CD4-positive, alpha-beta memory T cell (primary cell): Measurements from ENCODE around the gene TCEAL5. TPM values are rescaled to one million over a fixed set of nuclear protein-coding genes. Genes with fewer than 3 reads are reported as not detected.

Experiments
- CTCF ChIA-PET: fragments of 350-600 bp; sonication (Branson Sonifier 250); formaldehyde crosslinking; loops from one replicate; lab custom pipeline; 2021; ENCODE audit warnings: inconsistent platforms; ENCODE audit not compliant: partially characterized antibody; lab: Charles Lee
- POLR2A ChIA-PET: fragments of 350-600 bp; sonication (Branson Sonifier 250); formaldehyde crosslinking; loops from one replicate; lab custom pipeline; 2021; ENCODE audit not compliant: partially characterized antibody; lab: Charles Lee
- DNase-seq, 5 donors: peaks; one replicate each; pipeline versions ENCODE4 v3.0.0 to v3.0.0-alpha.2; 2020 to 2022; ENCODE audit warnings: mixed read lengths in 1 of 5
- H3K27ac ChIP-seq: one replicate; pipeline ENCODE4 v1.7.0; 2013; ENCODE audit warnings: low read depth, low read length
- H3K27me3 ChIP-seq: 2 replicates; pipeline ENCODE4 v1.7.0; 2013; ENCODE audit warnings: mild to moderate bottlenecking, low read length, moderate library complexity; ENCODE audit not compliant: insufficient read depth
- H3K36me3 ChIP-seq: 2 replicates; pipeline ENCODE4 v1.7.0; 2013; ENCODE audit warnings: mild to moderate bottlenecking, low read length, moderate library complexity; ENCODE audit not compliant: insufficient read depth
- H3K4me1 ChIP-seq: 2 replicates; pipeline ENCODE4 v1.7.0; 2013; ENCODE audit warnings: mild to moderate bottlenecking, low read length, moderate library complexity; ENCODE audit not compliant: insufficient read depth
- H3K4me3 ChIP-seq, 2 donors: one replicate each; pipeline ENCODE4 v1.7.0; 2013; ENCODE audit warnings: low read length in 2 of 2, mild to moderate bottlenecking in 1 of 2
- H3K9me3 ChIP-seq, 2 donors: one replicate each; pipeline ENCODE4 v1.7.0; 2013; ENCODE audit warnings: low read length in 2 of 2, control low read depth in 1 of 2; ENCODE audit not compliant: control insufficient read depth in 1 of 2
- H3K27ac Mint-ChIP-seq, 7 donors: one replicate each; pipeline ENCODE4 v1.8.0; 2020 to 2021; ENCODE audit warnings: mixed read lengths in 7 of 7, mild to moderate bottlenecking in 6 of 7, inconsistent platforms in 3 of 7, moderate library complexity in 3 of 7
- H3K27me3 Mint-ChIP-seq, 2 donors: one replicate each; pipeline ENCODE4 v1.8.0; 2020 to 2021; ENCODE audit warnings: mixed read lengths in 2 of 2
- H3K36me3 Mint-ChIP-seq, 2 donors: one replicate each; pipeline ENCODE4 v1.8.0; 2020 to 2021; ENCODE audit warnings: mixed read lengths in 2 of 2, inconsistent platforms in 1 of 2, mild to moderate bottlenecking in 1 of 2
- H3K4me1 Mint-ChIP-seq, 4 donors: one replicate each; pipeline ENCODE4 v1.8.0; 2020 to 2021; ENCODE audit warnings: mixed read lengths in 4 of 4, mild to moderate bottlenecking in 1 of 4
- H3K4me3 Mint-ChIP-seq, 8 donors: one replicate each; pipeline ENCODE4 v1.8.0; 2020 to 2021; ENCODE audit warnings: mixed read lengths in 8 of 8, mild to moderate bottlenecking in 7 of 8, moderate library complexity in 6 of 8, inconsistent platforms in 3 of 8
- H3K9me3 Mint-ChIP-seq, 8 donors: one replicate each; pipeline ENCODE4 v1.8.0; 2020 to 2021; ENCODE audit warnings: mixed read lengths in 8 of 8, mild to moderate bottlenecking in 5 of 8, inconsistent platforms in 3 of 8, moderate library complexity in 1 of 8
- intact Hi-C: fragments of 100-400 bp; cut with micrococcal nuclease; formaldehyde crosslinking; loops from one replicate; pipeline ENCODE4 v1.15.1; 2023
- polyA plus RNA-seq, 2 donors: library from polyadenylated mRNA; unstranded; fragments of 300-500 nt; fragmentation: Illumina TruSeq; gene quantifications; one replicate each; pipeline ENCODE4 v1.2.3, GENCODE V29; 2021
- total RNA-seq, 2 experiments: library from RNA; stranded (reverse); gene quantifications; one replicate each; pipeline ENCODE4 v1.2.3, GENCODE V29; 2021

Gene TCEAL5
- total and polyA plus RNA-seq, 4 experiments from 2014 or later: not detected

DNA sequence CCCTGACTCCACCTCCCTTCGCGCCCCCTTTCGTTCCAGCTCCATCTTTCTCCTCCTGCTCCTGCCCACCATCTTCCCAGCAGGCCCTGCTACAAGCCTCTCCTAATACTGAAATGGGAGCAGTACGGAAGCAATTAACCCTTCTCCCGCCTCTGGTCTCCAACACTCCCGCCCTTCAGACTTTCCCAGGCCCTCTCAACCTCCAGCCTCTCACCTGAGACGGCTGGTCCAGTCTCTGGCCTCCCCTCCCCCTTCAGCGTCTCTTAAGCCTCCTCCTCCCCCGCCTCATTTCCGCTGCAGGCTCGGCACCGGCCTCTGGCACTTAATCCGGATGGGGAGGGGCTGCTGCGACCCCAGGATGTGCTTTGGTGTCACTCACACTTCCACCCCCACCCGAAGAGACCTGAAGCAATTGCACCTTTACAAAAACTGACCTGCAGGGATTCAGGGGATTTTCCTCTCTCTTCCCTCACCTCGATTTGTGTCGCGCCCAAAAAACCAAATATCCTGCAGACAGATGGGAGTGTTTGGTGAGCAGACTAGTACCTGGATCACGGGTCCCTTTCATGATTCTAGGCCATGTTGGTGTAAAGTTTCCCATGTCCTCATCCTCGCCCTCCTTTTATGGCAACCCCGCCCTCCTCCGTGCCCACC lies 22.3 kb downstream of the TCEAL5 start:
- Histone ChIP-seq H3K36me3 (no peaks in the 10 kb centered on the region), H3K4me3 (peak overlapping the region; percentile 47 to 83), H3K27ac (peak overlapping the region; percentile 73), H3K9me3 (no peaks in the 10 kb centered on the region), H3K27me3 (no peaks in the 10 kb centered on the region), H3K4me1 (peaks cover 9% of the 10 kb centered on the region)
- Mint-ChIP-seq H3K4me1 (peaks cover 13 to 38% (median 18%) of the 10 kb centered on the region in 4 donors), H3K36me3 (peaks cover 0 to 10% of the 10 kb centered on the region in 2 donors), H3K4me3 (peak overlapping the region; percentile 90 to 97 (median 96)), H3K9me3 (peaks cover 0 to 2% (median 0%) of the 10 kb centered on the region in 8 donors), H3K27ac (peak overlapping the region; percentile 91 to 97 (median 95)), H3K27me3 (no peaks in the 10 kb centered on the region)
- POLR2A ChIA-PET: interaction anchor here (2.0 kb wide), 1 partner anchor 39 kb away, joined by 10 read pairs; the partner anchor contains the start of gene BEX4
- peak; percentile 10 to 51 (median 17) for DNase-seq
- CTCF ChIA-PET: interaction anchor here (1.2 to 3.9 kb wide), 3 partner anchors 24 to 43 kb away, joined by 3 to 15 read pairs (median 5); no protein-coding TSS in a partner anchor
- intact Hi-C loops: loop anchor here (2.0 kb wide), 2 partner anchors 39 to 57 kb away; partner anchors contain the start of genes BEX2 and BEX4

DNA sequence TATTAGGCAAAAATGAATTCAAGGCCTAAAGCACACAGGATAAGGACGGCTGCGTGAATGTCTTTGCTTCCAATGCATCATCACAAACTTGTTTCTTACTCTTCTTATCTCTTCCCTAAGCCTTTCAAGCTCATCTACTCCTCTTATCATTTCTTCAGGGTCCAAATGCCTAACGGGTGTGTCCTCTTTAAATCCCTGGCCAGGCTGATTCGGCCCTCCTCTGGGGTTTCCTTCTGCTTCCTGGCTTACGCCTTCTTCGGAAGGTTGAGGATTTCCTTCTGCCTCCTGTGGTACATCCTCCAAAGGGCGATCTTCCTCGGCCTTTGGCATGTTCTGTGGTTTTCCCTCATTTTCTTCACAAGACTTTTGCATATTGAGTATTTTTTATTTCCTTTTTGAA lies 22.9 kb downstream of the TCEAL5 start:
- peak overlapping the region; percentile 73 for H3K27ac ChIP-seq
- peaks cover 0 to 2% (median 0%) of the 10 kb centered on the region in 8 donors for H3K9me3 Mint-ChIP-seq
- no peaks in the 10 kb centered on the region for H3K27me3 ChIP-seq
- no peaks in the 10 kb centered on the region for H3K27me3 Mint-ChIP-seq
- H3K27ac Mint-ChIP-seq: peak overlapping the region; percentile 91 to 97 (median 95)
- no peaks in the 10 kb centered on the region for H3K36me3 ChIP-seq
- H3K4me1 ChIP-seq: peaks cover 9% of the 10 kb centered on the region
- ChIA-PET CTCF (interaction anchor here (1.2 to 3.9 kb wide), 3 partner anchors 24 to 236 kb away, joined by 3 to 15 read pairs (median 5); no protein-coding TSS in a partner anchor), POLR2A (interaction anchor here (0.9 to 2.0 kb wide), 2 partner anchors 39 to 43 kb away, joined by 3 to 10 read pairs; partner anchors contain the start of gene BEX4)
- peaks cover 14 to 38% (median 19%) of the 10 kb centered on the region in 4 donors for H3K4me1 Mint-ChIP-seq
- no peak for DNase-seq
- no peaks in the 10 kb centered on the region for H3K9me3 ChIP-seq
- peak overlapping the region in 1 of 2 donors; percentile 83 for H3K4me3 ChIP-seq
- peak overlapping the region; percentile 90 to 97 (median 96) for H3K4me3 Mint-ChIP-seq
- peaks cover 0 to 10% of the 10 kb centered on the region in 2 donors for H3K36me3 Mint-ChIP-seq
- intact Hi-C loops: loop anchor here (2.0 kb wide), 2 partner anchors 39 to 57 kb away; partner anchors contain the start of genes BEX2 and BEX4

GRCh38 chrX:103250977-103251376 lies 25.6 kb downstream of the TCEAL5 start:
- Mint-ChIP-seq H3K4me3 (no peak overlapping the region), H3K27ac (no peak overlapping the region), H3K36me3 (peaks cover 0 to 10% of the 10 kb centered on the region in 2 donors), H3K4me1 (peaks cover 14 to 38% (median 19%) of the 10 kb centered on the region in 4 donors), H3K9me3 (peaks cover 0 to 2% (median 0%) of the 10 kb centered on the region in 8 donors), H3K27me3 (no peaks in the 10 kb centered on the region)
- DNase-seq: no peak
- H3K4me3 ChIP-seq: no peak overlapping the region
- no peaks in the 10 kb centered on the region for H3K36me3 ChIP-seq
- ChIA-PET POLR2A (no interaction called here), CTCF (interaction anchor here (3.9 kb wide), 1 partner anchor 40 kb away, joined by 15 read pairs; no protein-coding TSS in a partner anchor)
- no peak overlapping the region for H3K27ac ChIP-seq
- peaks cover 9% of the 10 kb centered on the region for H3K4me1 ChIP-seq
- no peaks in the 10 kb centered on the region for H3K9me3 ChIP-seq
- intact Hi-C loops: no loop called here
- H3K27me3 ChIP-seq: no peaks in the 10 kb centered on the region

DNA sequence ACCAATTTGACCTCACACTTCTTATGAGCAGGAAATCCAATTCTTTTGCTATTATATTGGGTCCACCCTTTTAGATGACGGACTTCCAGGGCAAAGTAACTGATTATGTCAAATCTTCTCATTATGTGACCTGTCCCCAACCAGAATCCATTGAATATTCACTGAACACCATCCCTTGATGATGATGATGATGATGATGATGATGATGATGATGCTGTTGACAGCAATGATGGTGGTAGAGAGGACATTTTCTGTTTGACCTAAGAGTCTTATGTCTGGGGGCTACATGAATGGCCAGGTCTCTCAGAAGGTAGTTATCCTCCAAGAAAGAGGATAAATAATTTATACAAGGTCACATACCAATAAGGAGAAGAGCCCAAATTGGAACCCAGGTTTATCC lies 26.7 kb downstream of the TCEAL5 start:
- peak overlapping the region in 2 of 7 donors; percentile 22 to 51 for H3K27ac Mint-ChIP-seq
- H3K4me1 ChIP-seq: peaks cover 9% of the 10 kb centered on the region
- H3K27me3 ChIP-seq: no peaks in the 10 kb centered on the region
- no peak overlapping the region for H3K27ac ChIP-seq
- no peaks in the 10 kb centered on the region for H3K9me3 ChIP-seq
- peaks cover 0 to 8% of the 10 kb centered on the region in 2 donors for H3K36me3 Mint-ChIP-seq
- H3K4me1 Mint-ChIP-seq: peaks cover 8 to 27% (median 14%) of the 10 kb centered on the region in 4 donors
- no peak overlapping the region for H3K4me3 Mint-ChIP-seq
- intact Hi-C loops: loop anchor here (2.0 kb wide), 1 partner anchor 299 kb away; no protein-coding TSS in a partner anchor
- H3K9me3 Mint-ChIP-seq: peaks cover 0 to 2% (median 0%) of the 10 kb centered on the region in 8 donors
- CTCF ChIA-PET: interaction anchor here (1.4 to 1.9 kb wide), 2 partner anchors 19 to 39 kb away, joined by 3 to 5 read pairs; no protein-coding TSS in a partner anchor
- no peaks in the 10 kb centered on the region for H3K36me3 ChIP-seq
- no peak overlapping the region for H3K4me3 ChIP-seq
- POLR2A ChIA-PET: no interaction called here
- DNase-seq: no peak
- no peaks in the 10 kb centered on the region for H3K27me3 Mint-ChIP-seq

- peaks cover 0 to 1% of the 10 kb centered on the region in 2 donors for H3K36me3 Mint-ChIP-seq
- no peak overlapping the region for H3K4me3 Mint-ChIP-seq
- peak in 3 of 5 donors; percentile 10 to 19 (median 11) for DNase-seq
- Histone ChIP-seq H3K4me1 (peaks cover 4% of the 10 kb centered on the region), H3K4me3 (no peak overlapping the region), H3K27ac (no peak overlapping the region), H3K36me3 (no peaks in the 10 kb centered on the region), H3K9me3 (no peaks in the 10 kb centered on the region), H3K27me3 (no peaks in the 10 kb centered on the region)
- intact Hi-C loops: loop anchor here (1.0 to 2.0 kb wide), 3 partner anchors 37 to 298 kb away; no protein-coding TSS in a partner anchor
- H3K9me3 Mint-ChIP-seq: peaks cover 0 to 2% (median 0%) of the 10 kb centered on the region in 8 donors
- ChIA-PET CTCF (interaction anchor here (0.9 to 1.9 kb wide), 6 partner anchors 10 to 297 kb away, joined by 3 to 7 read pairs (median 4); no protein-coding TSS in a partner anchor), POLR2A (no interaction called here)
- H3K27ac Mint-ChIP-seq: no peak overlapping the region
- H3K27me3 Mint-ChIP-seq: no peaks in the 10 kb centered on the region
- H3K4me1 Mint-ChIP-seq: peaks cover 2 to 16% (median 6%) of the 10 kb centered on the region in 4 donors
These were observed 28.0 kb downstream of the TCEAL5 start for GRCh38 chrX:103248553-103248952.

DNA sequence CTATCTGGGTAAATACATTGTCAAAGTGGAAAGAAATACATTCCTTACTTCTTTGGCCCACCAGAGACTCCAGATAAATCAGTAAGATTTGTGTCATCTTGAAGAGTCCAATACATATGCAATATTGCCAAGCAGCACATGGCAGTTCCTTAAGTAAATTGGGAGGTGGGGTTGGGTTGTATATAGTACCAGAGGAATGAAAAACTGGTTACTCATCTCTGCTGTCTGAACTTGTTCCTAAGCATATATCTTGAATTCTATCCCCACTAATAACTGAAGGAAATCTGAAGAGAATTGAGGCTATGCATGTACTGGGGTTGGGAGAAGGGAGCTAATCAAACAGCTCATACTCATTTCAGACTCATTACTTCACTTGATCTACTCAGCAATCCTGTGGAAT lies 36.4 kb downstream of the TCEAL5 start:
- no peaks in the 10 kb centered on the region for H3K9me3 Mint-ChIP-seq
- intact Hi-C loops: no loop called here

GRCh38 chrX:103236296-103236695 lies 40.3 kb downstream of the TCEAL5 start:
- no peak overlapping the region for H3K27ac Mint-ChIP-seq
- H3K9me3 Mint-ChIP-seq: no peaks in the 10 kb centered on the region
- Histone ChIP-seq H3K27ac (no peak overlapping the region), H3K4me1 (no peaks in the 10 kb centered on the region), H3K9me3 (no peaks in the 10 kb centered on the region), H3K27me3 (no peaks in the 10 kb centered on the region), H3K36me3 (no peaks in the 10 kb centered on the region), H3K4me3 (no peak overlapping the region)
- ChIA-PET POLR2A (no interaction called here), CTCF (no interaction called here)
- no peaks in the 10 kb centered on the region for H3K27me3 Mint-ChIP-seq
- no peaks in the 10 kb centered on the region for H3K4me1 Mint-ChIP-seq
- no peak overlapping the region for H3K4me3 Mint-ChIP-seq
- no peaks in the 10 kb centered on the region for H3K36me3 Mint-ChIP-seq
- intact Hi-C loops: no loop called here
- no peak for DNase-seq

More for the DNA sequence above, 36.4 kb downstream of the TCEAL5 start:
- Histone ChIP-seq H3K27ac (no peak overlapping the region), H3K4me3 (no peak overlapping the region), H3K9me3 (no peaks in the 10 kb centered on the region), H3K36me3 (no peaks in the 10 kb centered on the region), H3K27me3 (no peaks in the 10 kb centered on the region), H3K4me1 (no peaks in the 10 kb centered on the region)
- ChIA-PET CTCF (interaction anchor here (1.2 kb wide), 1 partner anchor 9 kb away, joined by 3 read pairs; no protein-coding TSS in a partner anchor), POLR2A (no interaction called here)
- Mint-ChIP-seq H3K36me3 (no peaks in the 10 kb centered on the region), H3K27me3 (peaks cover 0 to 2% of the 10 kb centered on the region in 2 donors), H3K4me1 (no peaks in the 10 kb centered on the region), H3K4me3 (no peak overlapping the region), H3K27ac (no peak overlapping the region)
- no peak for DNase-seq
